Pancreas (tissue), 10 donors: ENCODE data around the gene SEPTIN10. TPM values are rescaled to one million over a fixed set of nuclear protein-coding genes. Genes with fewer than 3 reads are reported as not detected.
A peak's percentile ranks its signal among the peaks of the same experiment; 100 is the strongest.

Experiments
- ATAC-seq, 4 donors: fragments of 200-7000 bp; cut with Tn5 transposase; one replicate each; pipeline versions ENCODE4 v1.8.0 to v1.9.1; 2020; ENCODE audit warnings: mild to moderate bottlenecking in 4 of 4, moderate library complexity in 4 of 4
- DNase-seq, 6 donors: peaks; one replicate each; pipeline ENCODE4 v3.0.0-alpha.2; 2020
- FAIRE-seq: peaks from 2 replicates; lab custom pipeline; 2012; peaks lifted over from hg19 to GRCh38; lab: Jason Lieb, UNC
- H3K27ac ChIP-seq, 4 donors: fragments of 200-600 bp; sonication (generic); 1 replicate in 3 of 4; 2 replicates in 1 of 4; pipeline versions ENCODE4 v1.5.0 to v1.8.0; 2020
- H3K27me3 ChIP-seq, 4 donors: fragments of 200-600 bp; one replicate each; pipeline ENCODE4 v1.8.0; 2021
- H3K36me3 ChIP-seq, 3 donors: fragments of 200-600 bp; sonication (generic) in 1 of 3; one replicate each; pipeline versions ENCODE4 v1.5.0 to v1.8.0; 2020 to 2021
- H3K4me1 ChIP-seq, 3 donors: fragments of 200-600 bp; one replicate each; pipeline ENCODE4 v1.8.0; 2021
- H3K4me3 ChIP-seq, 4 donors: fragments of 200-600 bp; sonication (generic) in 2 of 4; one replicate each; pipeline versions ENCODE4 v1.5.0 to v1.8.0; 2020 to 2021
- H3K9me3 ChIP-seq, 4 donors: fragments of 200-600 bp; one replicate each; pipeline ENCODE4 v1.8.0; 2021
- CTCF ChIP-seq, 4 donors: fragments of 200-600 bp; sonication (generic) in 3 of 4; IDR thresholded peaks; one replicate each; pipeline versions ENCODE4 v1.5.0 to v1.8.0; 2021; ENCODE audit warnings: antibody characterized with exemption in 4 of 4
- WGBS, 2 donors: extraction: QIAGEN DNeasy Blood & Tissue Kit; methylation state at CpG; one replicate each; pipeline ENCODE4 v1.1.7; 2013; 5-methylcytosine and 5-hydroxymethylcytosine counted together
- intact Hi-C, 3 donors: fragments of 100-400 bp; cut with DNase I; formaldehyde crosslinking; loops; one replicate each; pipeline versions ENCODE4 v1.11.1 to v1.14.2; 2022
- polyA plus RNA-seq, 2 donors: library from polyadenylated mRNA; stranded (reverse); fragments of 200-250 nt; gene quantifications; one replicate each; pipeline ENCODE4 v1.2.3, GENCODE V29; 2013
- total RNA-seq, 6 donors: library from RNA; stranded (reverse); fragmentation: NEBNext Ultra II Directional in 4 of 6; extraction: Animal tissue kit (Norgen Biotek cat#: 25700) in 4 of 6; gene quantifications; one replicate each; pipeline versions ENCODE4 v1.2.1 to v1.2.4, GENCODE V29; 2021 to 2023
- donor health status: healthy with polysubstance abuse.
- donor health status: DM: no; HTN: no; CAD: no; lungs with moderate emphysema.
- donor health status: DM: no; HTN: no; CAD: no.
- donor health status: control.
- donor health status: control.
- donor health status: Bipolar disorder and iron deficiency.
- donor health status: DM: yes; HTN: yes; CAD: no.
- donor health status: DM: no; HTN: no; CAD: no.
- donor health status: DM: no; HTN: no; CAD: no.
- donor health status: DM: yes; HTN: yes; CAD: no.

The SEPTIN10 gene
- total and polyA plus RNA-seq, 8 donors = 7.9 to 27.1 (median 16.2) TPM

DNA sequence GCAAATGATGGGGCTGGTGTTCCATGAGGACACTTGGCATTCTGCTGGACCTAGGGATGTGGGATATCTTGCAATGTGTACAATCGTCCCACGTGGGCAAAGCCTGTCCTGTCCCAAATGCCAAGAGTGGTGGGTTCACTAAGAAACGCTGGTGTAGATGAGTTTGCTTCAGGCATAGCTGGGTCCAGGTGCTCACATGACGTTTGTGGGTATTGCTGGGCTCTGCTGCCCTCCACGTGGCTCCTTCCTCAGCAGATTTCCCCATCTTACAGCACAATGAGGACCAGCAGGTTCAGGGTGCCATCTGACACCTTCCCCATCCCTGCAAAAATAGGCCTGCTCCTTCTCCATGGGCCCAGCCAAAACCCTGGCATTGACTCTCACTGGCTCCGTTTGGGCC lies 105.9 kb downstream of the SEPTIN10 start:
- no peak overlapping the region for H3K27ac ChIP-seq
- intact Hi-C loops = loop anchor here in 1 of 3 donors (5.0 kb wide), 1 partner anchor 381 kb away; the partner anchor contains the start of gene SH3RF3
- DNase-seq (no peak), ATAC-seq (no peak), FAIRE-seq (no peak)
- 48 to 55% methylated on average over 6 of the region's 6 CpGs for WGBS, 2 donors
- no peaks in the 10 kb centered on the region for H3K36me3 ChIP-seq
- H3K27me3 ChIP-seq = no peaks in the 10 kb centered on the region
- H3K4me1 ChIP-seq = no peaks in the 10 kb centered on the region
- TF ChIP-seq CTCF (IDR thresholded peaks at IDR 0.05) = no peak
- no peaks in the 10 kb centered on the region for H3K9me3 ChIP-seq
- no peak overlapping the region for H3K4me3 ChIP-seq

- ATAC-seq (peak in 1 of 4 donors; percentile 14), DNase-seq (no peak), FAIRE-seq (no peak)
- Histone ChIP-seq H3K36me3 (no peaks in the 10 kb centered on the region), H3K4me1 (no peaks in the 10 kb centered on the region), H3K27ac (no peak overlapping the region), H3K27me3 (no peaks in the 10 kb centered on the region), H3K4me3 (no peak overlapping the region), H3K9me3 (no peaks in the 10 kb centered on the region)
- 58 to 68% methylated on average over 7 of the region's 7 CpGs for WGBS, 2 donors
- intact Hi-C loops = loop anchor here in 1 of 3 donors (5.0 kb wide), 1 partner anchor 380 kb away; the partner anchor contains the start of gene SH3RF3
- no peak for TF ChIP-seq CTCF (IDR thresholded peaks at IDR 0.05)
These were observed 106.5 kb downstream of the SEPTIN10 start for GRCh38 chr2:109507217-109507616.

DNA sequence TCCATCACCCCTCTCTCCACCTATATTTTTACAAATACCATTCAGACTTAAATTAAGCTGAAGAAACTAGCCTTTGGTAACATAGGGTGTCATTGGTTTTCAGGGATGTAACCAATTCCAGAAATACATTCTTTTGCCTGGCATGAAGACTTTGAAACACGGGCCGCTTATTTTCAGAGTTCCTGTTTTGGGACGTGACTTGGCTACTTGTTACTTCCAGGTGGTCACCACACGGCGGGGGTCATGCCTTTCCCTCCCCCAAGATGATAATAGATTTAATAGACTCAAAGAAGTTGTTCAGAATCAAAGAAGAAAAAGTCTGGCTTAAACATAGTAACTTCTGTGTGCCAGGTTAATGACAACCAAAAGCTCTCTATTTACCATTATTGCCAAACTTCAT lies 110.6 kb downstream of the SEPTIN10 start:
- ATAC-seq (no peak), DNase-seq (no peak), FAIRE-seq (no peak)
- no peak for TF ChIP-seq CTCF (IDR thresholded peaks at IDR 0.05)
- no peaks in the 10 kb centered on the region for H3K36me3 ChIP-seq
- 55 to 76% methylated on average over 5 of the region's 5 CpGs for WGBS, 2 donors
- no peaks in the 10 kb centered on the region for H3K9me3 ChIP-seq
- H3K4me1 ChIP-seq = no peaks in the 10 kb centered on the region
- no peak overlapping the region for H3K4me3 ChIP-seq
- H3K27ac ChIP-seq = no peak overlapping the region
- intact Hi-C loops = no loop called here
- H3K27me3 ChIP-seq = no peaks in the 10 kb centered on the region

GRCh38 chr2:109501461-109501860 lies 112.3 kb downstream of the SEPTIN10 start:
- Histone ChIP-seq H3K4me3 (no peak overlapping the region), H3K27ac (no peak overlapping the region), H3K9me3 (no peaks in the 10 kb centered on the region), H3K36me3 (no peaks in the 10 kb centered on the region), H3K4me1 (no peaks in the 10 kb centered on the region), H3K27me3 (no peaks in the 10 kb centered on the region)
- no peak for DNase-seq
- WGBS, 2 donors = 78 to 84% methylated on average over 21 of the region's 21 CpGs
- intact Hi-C loops = no loop called here
- TF ChIP-seq CTCF (IDR thresholded peaks at IDR 0.05) = no peak
- no peak for FAIRE-seq
- ATAC-seq = no peak

GRCh38 chr2:109500910-109501309 lies 112.9 kb downstream of the SEPTIN10 start:
- no peaks in the 10 kb centered on the region for H3K36me3 ChIP-seq
- ATAC-seq (no peak), FAIRE-seq (no peak), DNase-seq (no peak)
- WGBS, 2 donors = 82 to 88% methylated on average over 8 of the region's 8 CpGs
- H3K4me1 ChIP-seq = no peaks in the 10 kb centered on the region
- intact Hi-C loops = no loop called here
- H3K27ac ChIP-seq = no peak overlapping the region
- H3K9me3 ChIP-seq = no peaks in the 10 kb centered on the region
- no peaks in the 10 kb centered on the region for H3K27me3 ChIP-seq
- H3K4me3 ChIP-seq = no peak overlapping the region
- TF ChIP-seq CTCF (IDR thresholded peaks at IDR 0.05) = no peak
